NCI-H2196 (cell line): ENCODE data around the gene NUSAP1.
"Not testable (repeated sequence)": the region's sequence is repeated elsewhere in the genome, so short reads cannot be mapped to it uniquely, and the experiment has no call there.

Experiments used
- DNase-seq: peaks from one replicate; lab custom pipeline; 2025; ENCODE audit not compliant: unreplicated experiment; lab: John Stamatoyannopoulos, UW

The NUSAP1 gene

GRCh38 chr15:41333026-41333562 lies 413 bp downstream of the NUSAP1 start:
- peak; percentile 18 for DNase-seq

GRCh38 chr15:41334293-41335120 lies 1.8 kb downstream of the NUSAP1 start:
- DNase-seq, result no peak

- no peak for DNase-seq
Measured at GRCh38 chr15:41336549-41336948, 3.9 kb downstream of the NUSAP1 start.

GRCh38 chr15:41337047-41337446 lies 4.4 kb downstream of the NUSAP1 start:
- DNase-seq, result no peak

GRCh38 chr15:41337631-41338522 lies 5.2 kb downstream of the NUSAP1 start:
- no peak for DNase-seq

GRCh38 chr15:41340189-41340695 lies 7.6 kb downstream of the NUSAP1 start:
- peak; percentile 1 for DNase-seq

GRCh38 chr15:41341519-41341918 lies 8.8 kb downstream of the NUSAP1 start:
- DNase-seq, result no peak

- no peak for DNase-seq
Measured at GRCh38 chr15:41347236-41347635, 14.6 kb downstream of the NUSAP1 start.

- DNase-seq, result no peak
Measured at GRCh38 chr15:41350057-41350717, 17.5 kb downstream of the NUSAP1 start.

GRCh38 chr15:41354371-41354770 lies 21.7 kb downstream of the NUSAP1 start:
- DNase-seq, result no peak

- no peak for DNase-seq
Measured at GRCh38 chr15:41367418-41367817, 34.7 kb downstream of the NUSAP1 start.

- DNase-seq, result no peak
Measured at GRCh38 chr15:41377978-41378377, 45.3 kb downstream of the NUSAP1 start.

- not testable (repeated sequence) for DNase-seq
Measured at GRCh38 chr15:41383974-41384749, 51.5 kb downstream of the NUSAP1 start.

- no peak for DNase-seq
Measured at GRCh38 chr15:41387646-41388045, 55.0 kb downstream of the NUSAP1 start.

GRCh38 chr15:41392659-41393058 lies 60.0 kb downstream of the NUSAP1 start:
- DNase-seq, result no peak

- no peak for DNase-seq
Measured at GRCh38 chr15:41394924-41395323, 62.2 kb downstream of the NUSAP1 start.

- DNase-seq, result no peak
Measured at GRCh38 chr15:41396111-41396510, 63.4 kb downstream of the NUSAP1 start.

- DNase-seq, result no peak
Measured at GRCh38 chr15:41401904-41402267, 69.2 kb downstream of the NUSAP1 start.

- DNase-seq, result no peak
Measured at GRCh38 chr15:41407341-41407740, 74.7 kb downstream of the NUSAP1 start.

GRCh38 chr15:41408234-41408641 lies 75.6 kb downstream of the NUSAP1 start:
- no peak for DNase-seq
